ENCODE results near the gene AFF4. TPM values are rescaled to one million over a fixed set of nuclear protein-coding genes. Genes with fewer than 3 reads are reported as not detected.

AFF4 gene
- total RNA-seq, 1 experiment from 2014 or later, result 40.5 TPM

DNA sequence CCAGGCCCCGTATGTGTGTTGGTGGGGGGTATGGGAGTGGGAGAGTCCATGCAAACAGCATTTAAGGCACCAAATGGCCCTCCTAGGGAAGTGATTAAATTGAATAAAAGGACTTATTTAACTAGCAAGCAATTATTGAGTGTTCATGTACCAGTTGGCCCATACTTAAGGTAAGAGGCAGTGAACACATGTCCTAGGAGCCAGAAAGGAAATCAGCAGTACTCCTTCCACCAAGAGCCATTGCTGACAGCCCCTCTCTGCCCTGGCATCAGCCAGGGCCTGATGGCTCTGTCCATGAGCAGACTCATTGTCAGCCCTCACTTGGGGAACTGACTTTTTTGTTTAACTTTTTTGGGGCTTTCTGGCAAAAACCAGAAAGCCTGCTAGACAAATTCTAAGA lies 122.5 kb downstream of the AFF4 start:
- DNase-seq (ENCODE audit: low read depth, low spot score), result no peak
- in situ Hi-C loops (cut with HindIII; ENCODE audit: low pct_unique_long_range_greater_than_20kb, low sequenced_read_pairs), result no loop called here

DNA sequence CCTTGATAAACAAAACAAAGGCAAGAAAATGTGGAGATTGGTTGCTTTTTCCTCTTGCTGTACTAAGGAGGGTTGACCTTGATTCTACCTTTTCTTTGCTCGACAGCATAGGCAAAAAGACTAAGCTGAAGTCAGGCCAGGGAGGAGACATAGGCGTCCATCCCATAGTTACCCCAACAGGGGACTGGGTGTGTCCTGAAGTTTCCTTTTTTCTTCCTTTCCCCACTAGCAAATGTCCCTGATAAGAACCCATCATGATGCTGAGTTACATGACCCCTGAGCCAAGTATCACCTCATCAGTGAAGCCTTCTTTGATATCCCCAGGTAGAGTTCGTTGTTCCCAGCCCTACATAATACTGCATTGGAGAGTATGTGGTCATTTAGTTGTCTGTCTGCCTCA lies 123.1 kb downstream of the AFF4 start:
- in situ Hi-C loops (cut with HindIII; ENCODE audit: low pct_unique_long_range_greater_than_20kb, low sequenced_read_pairs), result no loop called here
- no peak for DNase-seq (ENCODE audit: low read depth, low spot score)

DNA sequence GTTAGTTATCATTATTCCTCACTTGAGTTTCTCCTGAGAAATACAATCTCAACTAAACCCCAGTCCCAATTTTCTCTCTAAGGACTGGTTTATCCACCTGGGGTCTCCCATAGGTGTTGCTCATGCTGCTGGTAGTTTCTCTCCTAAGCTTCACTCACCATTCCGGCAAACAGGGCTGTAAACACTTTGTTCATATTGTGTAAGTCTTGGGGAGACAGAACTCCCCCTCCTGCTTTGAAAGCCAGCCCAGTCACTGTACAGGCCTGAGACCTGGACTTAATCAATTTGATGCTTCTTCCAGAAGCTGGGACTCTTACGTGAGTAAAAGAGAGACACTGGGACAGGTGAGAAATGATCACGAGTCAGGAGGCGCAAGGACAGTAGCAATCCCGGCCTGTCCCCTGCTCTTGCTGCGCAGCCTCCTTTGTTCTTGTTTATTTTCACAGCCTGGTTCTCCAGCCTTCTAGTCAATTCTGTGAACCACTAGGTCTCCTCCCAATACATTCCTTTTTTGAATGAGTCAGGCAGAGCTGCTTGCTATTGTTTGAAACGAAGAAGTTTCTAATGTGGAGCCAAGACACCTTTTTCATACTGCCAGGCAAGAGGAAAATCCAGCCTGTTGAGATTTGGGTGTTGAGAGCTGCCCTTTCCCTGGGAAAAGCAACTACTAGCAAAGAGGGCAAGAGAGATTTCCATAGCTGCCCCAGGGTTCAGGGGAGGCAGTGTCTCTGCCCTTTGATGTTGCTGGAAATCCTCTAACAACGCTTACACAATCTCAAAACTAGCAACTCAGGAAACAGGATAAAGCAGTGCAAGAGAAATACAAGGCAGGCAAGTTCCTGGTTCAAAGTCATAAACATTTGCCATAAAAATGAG lies 123.8 kb downstream of the AFF4 start:
- no peak for DNase-seq (ENCODE audit: low read depth, low spot score)
- in situ Hi-C loops (cut with HindIII; ENCODE audit: low pct_unique_long_range_greater_than_20kb, low sequenced_read_pairs), result no loop called here

DNA sequence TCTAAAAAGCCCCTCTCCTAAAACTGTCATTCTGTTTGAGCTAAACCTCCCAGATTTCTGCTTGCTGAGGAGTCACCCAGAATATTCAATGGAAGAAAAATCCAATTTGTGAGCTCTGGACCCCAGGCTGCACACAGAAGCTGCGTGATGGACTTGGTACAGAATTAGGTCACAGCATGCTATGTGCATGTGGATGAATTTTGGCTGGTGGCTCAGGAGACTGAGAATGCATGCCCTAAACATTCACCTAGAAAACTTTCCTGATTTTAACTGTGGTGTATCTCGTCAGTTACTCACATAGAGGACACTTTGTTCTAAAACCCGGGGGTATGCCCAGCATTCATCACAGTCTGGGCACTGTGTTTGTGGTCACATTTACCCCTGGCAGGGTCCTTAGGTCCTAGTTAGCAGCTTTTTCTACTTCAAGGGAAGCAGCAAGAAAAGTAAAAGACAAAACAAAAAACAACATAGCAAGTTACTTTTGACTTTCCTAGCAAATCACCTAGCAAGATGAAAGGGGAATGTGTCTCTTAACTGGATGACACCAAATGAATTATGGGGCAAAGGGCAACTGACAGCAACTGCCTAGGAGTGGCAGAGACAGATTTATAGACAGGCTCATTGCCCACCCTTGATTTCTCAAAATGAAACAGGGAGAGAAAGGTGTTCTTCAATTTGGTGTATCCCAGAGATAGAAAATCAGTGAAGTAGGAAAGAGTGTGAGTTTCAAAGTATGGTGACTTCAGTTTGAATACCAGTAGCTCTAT lies 124.7 kb downstream of the AFF4 start:
- DNase-seq (ENCODE audit: low read depth, low spot score), result no peak
- in situ Hi-C loops (cut with HindIII; ENCODE audit: low pct_unique_long_range_greater_than_20kb, low sequenced_read_pairs), result no loop called here

DNA sequence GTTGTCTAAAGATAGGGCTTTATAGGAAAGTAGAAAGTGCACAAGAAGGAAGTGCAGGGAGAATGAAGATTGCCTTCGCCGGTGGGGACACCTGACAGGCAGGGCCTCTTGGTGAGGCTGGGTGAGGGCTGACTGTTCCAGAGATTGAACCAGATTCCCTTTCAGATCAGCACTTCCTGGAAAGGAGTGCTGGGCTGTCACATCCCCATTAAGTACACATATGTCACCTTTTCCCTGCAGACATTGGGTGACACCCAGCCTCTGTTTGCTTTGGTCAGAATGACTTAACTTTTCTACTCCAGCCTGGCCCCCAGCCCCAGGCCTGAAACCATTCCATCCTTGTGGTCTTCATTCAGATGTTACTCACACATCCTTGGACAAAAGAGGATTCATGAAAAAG lies 125.6 kb downstream of the AFF4 start:
- in situ Hi-C loops (cut with HindIII; ENCODE audit: low pct_unique_long_range_greater_than_20kb, low sequenced_read_pairs), result no loop called here
- DNase-seq (ENCODE audit: low read depth, low spot score), result no peak

DNA sequence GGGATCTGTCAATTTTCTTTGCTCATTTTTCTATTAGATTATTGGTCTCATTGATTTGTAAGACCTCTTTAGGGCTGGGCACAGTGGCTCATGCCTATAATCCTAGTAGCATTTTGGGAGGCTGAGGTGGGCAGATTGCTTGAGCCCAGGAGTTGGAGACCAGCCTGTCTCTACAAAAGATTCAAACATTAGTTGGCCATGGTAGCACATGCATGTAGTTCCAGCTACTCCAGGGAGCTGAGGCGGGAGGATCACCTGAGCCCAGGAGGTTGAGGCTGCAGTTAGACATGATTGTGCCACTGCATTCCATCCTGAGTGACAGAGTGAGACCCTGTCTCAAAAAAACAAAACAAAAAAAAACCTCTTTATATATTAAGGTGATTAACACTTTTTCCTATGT lies 126.6 kb downstream of the AFF4 start:
- in situ Hi-C loops (cut with HindIII; ENCODE audit: low pct_unique_long_range_greater_than_20kb, low sequenced_read_pairs), result no loop called here
- no peak for DNase-seq (ENCODE audit: low read depth, low spot score)

DNA sequence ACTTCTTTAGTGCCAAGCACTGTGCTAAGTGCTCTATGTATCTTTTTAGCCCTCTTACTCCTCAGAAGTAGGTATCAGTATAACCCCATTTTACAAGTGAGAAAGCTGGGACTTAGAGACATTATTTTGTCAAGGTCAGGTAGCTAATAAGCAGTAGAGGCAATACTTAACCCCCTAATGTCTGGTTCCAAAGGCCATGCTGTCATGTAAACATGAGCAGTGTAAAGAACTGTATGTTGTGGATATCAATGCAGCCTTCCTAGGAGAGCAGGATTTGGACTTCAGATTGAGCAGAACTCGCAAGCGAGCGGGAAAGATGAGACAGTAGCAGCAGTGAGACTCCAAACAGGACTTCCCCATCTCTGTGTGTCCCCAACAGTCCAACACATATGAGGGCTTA lies 129.4 kb downstream of the AFF4 start:
- in situ Hi-C loops (cut with HindIII; ENCODE audit: low pct_unique_long_range_greater_than_20kb, low sequenced_read_pairs), result no loop called here
- DNase-seq (ENCODE audit: low read depth, low spot score), result no peak

DNA sequence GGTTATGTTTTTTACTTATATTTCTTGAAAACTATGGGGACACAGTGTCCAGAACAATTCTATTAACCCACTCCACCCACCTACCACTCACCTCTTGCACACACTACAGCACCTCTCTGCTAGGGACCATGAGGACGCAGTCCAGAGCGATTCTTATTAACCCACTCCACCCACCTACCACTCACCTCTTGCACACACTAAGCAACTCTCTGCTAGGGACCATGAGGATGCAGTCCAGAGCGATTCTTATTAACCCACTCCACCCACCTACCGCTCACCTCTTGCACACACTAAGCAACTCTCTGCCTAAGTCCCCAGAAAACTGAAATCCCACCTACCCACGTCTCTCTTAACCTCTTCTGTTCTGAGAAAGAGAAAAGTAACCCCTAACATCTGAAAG lies 130.8 kb downstream of the AFF4 start:
- DNase-seq (ENCODE audit: low read depth, low spot score), result no peak
- in situ Hi-C loops (cut with HindIII; ENCODE audit: low pct_unique_long_range_greater_than_20kb, low sequenced_read_pairs), result no loop called here

DNA sequence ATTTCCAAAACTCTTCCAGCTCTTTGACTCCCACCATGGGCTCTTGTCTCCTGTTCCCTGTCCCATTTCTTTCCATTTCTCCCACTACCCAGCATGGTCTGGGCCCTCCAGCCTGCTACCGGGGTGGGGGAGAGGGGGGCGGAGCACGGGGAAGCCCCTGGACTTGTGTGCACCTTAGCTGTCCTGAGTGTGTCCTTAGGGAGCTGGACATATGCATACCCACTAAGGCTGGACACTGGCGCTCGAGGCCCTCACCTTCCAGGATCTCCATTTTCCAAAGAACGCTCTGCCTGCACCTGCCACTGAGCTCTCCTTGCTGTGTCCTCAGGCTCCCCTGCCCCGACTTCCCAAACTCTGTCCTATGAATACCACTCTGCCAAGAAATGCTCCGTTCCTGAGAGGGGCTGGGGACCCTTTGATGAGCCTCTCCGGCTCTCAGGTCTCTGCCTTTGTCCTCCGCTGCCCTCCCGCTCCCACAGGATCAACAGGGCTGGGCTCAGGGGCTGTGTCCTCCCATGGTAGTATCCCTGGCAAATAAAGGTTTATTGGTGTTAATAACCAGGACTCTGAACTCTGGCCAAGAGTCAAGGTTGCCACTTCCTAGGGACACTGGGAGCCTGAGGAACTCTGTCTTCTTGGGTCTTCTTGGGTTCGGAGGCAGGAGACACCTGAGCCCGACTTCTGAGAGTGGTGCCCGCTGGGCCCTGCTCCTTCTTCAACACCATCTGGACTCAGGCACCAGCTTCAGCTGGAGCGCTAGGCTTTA lies 132.2 kb downstream of the AFF4 start:
- DNase-seq (ENCODE audit: low read depth, low spot score), result no peak
- in situ Hi-C loops (cut with HindIII; ENCODE audit: low pct_unique_long_range_greater_than_20kb, low sequenced_read_pairs), result no loop called here

DNA sequence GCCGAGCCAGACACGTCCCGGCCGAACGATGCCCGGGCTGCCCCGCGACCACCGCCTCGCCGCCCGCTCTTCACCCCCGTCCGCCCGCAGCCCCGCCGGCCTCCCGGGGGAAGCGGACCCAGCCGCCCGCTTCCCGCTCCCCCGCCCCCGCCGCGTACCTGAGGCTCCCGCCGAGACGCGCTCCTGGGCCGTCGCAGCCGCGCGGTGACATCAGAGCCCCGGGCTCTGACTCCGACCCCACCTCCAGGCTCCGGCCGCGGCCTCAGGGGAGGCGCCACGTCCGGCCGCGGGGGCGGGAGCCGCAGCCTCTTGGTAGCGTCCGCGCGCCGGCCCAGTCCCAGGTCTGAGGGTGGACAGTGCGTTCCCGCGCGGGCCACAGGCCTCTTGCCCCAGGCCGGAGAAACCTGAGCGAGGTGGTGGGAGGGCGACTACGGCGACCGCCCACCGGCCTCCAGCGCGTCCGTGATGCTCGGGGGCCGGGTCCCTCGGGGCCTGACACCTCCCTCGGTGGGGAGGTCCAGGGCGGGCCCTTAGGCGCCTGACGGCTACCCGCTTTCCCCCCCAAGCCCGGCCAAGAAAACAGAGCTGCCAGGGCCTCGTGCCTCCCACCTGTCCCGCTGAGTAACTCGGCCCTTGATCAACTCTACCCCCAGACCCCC lies 132.9 kb downstream of the AFF4 start, which contains the start of gene SHROOM1:
Gene SHROOM1, minus strand, starts transcription at position 212 of the 659 bp plus-strand sequence. CDS start 4,507 bp downstream, outside the sequence.
- DNase-seq (ENCODE audit: low read depth, low spot score), result no peak
- in situ Hi-C loops (cut with HindIII; ENCODE audit: low pct_unique_long_range_greater_than_20kb, low sequenced_read_pairs), result no loop called here

DNA sequence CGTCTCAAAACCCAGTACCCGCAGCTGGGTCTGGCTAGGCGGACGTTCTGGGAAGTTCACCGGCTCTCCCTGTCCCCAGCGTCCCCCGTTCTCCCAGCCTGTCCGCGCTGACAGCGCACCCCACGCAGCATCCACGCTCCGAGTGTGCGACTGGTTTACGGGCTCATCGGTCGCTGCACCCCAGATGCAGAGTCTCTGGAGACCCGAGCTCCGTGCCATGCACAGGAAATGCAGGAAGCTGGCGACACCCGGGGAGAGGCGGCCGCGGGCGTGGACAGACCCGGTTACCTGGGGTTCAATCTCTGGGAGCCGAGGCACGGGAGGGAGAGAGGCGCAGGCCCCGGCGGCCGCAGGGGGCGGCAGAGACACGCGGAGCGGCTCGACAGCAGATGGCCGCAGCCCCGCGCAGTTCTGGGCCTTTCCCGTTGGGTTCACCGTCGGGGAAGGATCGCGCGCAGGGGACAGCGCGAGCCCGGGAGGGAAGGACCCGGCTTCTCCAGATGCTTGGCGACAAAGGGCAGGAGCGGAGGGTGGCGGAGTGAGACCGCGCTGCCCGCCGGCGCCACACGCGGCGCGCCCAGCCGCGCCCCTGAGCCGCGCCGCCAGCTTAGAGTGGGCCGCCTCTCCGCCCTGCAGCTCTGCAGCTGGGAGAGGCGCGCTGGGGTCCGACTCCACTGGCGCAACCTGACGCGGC lies 133.5 kb downstream of the AFF4 start:
- in situ Hi-C loops (cut with HindIII; ENCODE audit: low pct_unique_long_range_greater_than_20kb, low sequenced_read_pairs), result no loop called here
- DNase-seq (ENCODE audit: low read depth, low spot score), result peak; percentile 58

DNA sequence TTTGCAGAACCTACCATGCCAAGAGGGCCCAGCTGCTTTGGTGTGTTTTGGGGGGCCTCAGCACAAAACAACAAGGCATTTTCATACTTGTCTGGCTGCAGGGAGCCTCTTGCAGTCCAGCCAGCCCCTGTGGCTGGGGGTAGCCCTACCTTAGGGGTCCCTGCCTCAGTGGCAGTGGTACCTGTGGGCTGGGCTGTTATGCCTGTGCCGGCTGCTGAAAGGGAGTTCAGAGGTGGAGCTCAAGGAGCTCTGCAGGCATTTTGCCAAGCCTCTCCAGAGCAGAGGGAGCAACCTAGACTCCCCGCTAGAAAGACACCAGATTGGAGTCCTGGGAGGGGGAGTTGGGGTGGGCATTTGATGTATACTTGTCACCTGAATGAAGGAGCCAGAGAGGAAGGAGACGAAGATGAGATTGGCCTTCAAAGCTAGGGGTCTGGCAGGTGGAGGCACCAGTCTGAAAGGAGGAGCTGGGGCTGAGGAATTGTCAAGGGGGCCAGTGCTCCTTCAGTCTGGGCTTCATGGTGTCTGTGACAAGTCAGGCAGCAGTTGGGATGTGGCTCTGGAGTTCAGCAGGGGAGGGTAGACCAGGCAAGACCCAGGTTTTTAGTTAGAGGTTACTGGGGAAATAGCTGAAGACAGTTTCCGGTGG lies 134.5 kb downstream of the AFF4 start:
- DNase-seq (ENCODE audit: low read depth, low spot score), result no peak
- in situ Hi-C loops (cut with HindIII; ENCODE audit: low pct_unique_long_range_greater_than_20kb, low sequenced_read_pairs), result no loop called here

DNA sequence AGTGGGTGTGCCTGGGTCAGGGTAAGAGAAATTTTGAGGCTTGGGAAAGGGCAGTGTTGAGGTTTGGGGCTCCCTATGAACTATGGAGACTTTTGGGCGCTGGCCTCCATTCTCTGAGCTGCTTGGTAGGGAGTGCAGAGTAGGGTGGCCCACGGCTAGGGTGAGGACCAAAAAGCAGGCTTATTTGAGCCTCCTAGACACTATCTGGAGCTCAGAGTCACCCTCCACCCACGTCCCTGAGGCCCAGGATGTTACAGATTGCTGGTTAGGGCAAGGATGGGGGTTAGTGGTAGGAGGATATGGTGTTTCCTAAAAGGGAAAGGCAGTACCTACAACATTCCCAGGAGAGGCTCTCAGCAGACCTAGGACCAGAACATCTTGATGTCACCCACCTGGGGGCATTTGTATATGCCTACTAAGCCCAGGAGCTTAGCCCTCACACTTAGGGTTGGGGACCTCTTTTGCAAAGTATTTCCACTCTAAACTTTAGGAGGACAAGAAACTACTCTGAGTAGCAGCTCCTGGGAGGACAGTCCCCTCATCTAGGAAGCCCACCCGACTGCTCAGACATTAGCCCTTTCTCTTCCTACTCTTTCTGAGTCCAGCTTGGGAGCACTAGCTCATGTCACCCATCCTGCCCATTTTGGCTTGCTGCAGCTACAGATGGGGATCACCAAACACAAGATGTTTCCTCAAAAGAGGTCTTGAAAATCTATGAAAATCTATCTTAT lies 135.3 kb downstream of the AFF4 start:
- in situ Hi-C loops (cut with HindIII; ENCODE audit: low pct_unique_long_range_greater_than_20kb, low sequenced_read_pairs), result no loop called here
- no peak for DNase-seq (ENCODE audit: low read depth, low spot score)

DNA sequence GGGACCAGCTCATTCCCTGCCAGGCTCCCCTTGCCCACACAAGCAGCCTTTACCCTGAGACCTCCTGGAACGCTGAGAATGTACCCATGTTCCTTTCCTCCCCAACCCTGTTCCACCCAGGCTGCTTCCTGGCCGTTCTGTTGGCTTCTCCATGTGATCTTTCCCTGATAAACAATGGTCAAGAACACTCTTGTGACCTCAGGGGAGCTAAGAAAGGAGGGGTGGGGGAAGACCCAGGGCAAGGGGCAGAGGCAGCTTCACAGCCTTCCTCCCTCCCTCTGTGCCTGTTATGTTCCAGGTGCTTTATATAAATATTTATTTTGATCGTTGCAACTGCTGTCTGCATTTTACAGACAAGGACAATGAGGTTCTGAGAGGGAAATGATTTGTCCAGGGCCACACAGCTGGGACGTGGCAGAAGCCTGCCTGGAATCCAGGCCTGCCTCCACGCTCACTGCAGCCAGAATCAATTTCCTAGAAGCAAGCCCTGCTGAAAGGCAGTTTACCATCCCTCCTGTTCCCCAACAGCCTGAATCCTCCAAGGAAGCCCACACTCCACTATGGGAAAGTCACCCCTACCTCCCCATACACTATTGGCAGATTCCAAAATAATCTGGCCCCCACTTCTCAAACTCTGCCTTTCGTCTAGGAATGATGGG lies 136.9 kb downstream of the AFF4 start:
- in situ Hi-C loops (cut with HindIII; ENCODE audit: low pct_unique_long_range_greater_than_20kb, low sequenced_read_pairs), result no loop called here
- DNase-seq (ENCODE audit: low read depth, low spot score), result no peak

DNA sequence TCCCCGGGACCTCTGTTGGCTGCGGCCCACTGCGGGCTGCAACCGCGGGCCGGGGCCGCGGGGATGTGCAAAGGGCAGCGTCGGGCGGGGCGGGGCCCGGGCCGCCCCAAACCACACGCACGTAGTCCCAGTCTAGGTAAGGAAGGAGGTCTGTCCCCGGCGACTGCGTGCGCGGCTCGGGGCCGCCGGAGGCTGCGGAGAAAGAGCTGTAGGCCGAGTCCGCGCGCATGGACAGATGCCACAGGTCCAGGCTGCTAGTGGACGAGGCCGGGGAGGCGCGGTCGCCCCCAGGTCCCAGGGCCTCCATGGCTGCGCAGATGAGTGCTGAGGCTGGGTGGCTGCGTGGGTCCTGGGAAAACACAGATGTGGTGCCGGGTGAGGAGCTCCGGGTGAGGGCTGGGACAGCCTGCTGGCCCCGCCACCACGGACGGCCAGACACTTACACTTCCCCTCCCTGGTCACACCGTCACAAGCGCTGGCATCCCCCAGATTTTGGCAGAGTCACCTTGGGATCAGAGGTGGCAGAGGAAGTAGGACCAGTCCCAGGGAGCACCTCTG lies 137.5 kb downstream of the AFF4 start:
- DNase-seq (ENCODE audit: low read depth, low spot score), result no peak
- in situ Hi-C loops (cut with HindIII; ENCODE audit: low pct_unique_long_range_greater_than_20kb, low sequenced_read_pairs), result no loop called here
